ENCODE measurements around the gene MYH4.

Gene MYH4

DNA sequence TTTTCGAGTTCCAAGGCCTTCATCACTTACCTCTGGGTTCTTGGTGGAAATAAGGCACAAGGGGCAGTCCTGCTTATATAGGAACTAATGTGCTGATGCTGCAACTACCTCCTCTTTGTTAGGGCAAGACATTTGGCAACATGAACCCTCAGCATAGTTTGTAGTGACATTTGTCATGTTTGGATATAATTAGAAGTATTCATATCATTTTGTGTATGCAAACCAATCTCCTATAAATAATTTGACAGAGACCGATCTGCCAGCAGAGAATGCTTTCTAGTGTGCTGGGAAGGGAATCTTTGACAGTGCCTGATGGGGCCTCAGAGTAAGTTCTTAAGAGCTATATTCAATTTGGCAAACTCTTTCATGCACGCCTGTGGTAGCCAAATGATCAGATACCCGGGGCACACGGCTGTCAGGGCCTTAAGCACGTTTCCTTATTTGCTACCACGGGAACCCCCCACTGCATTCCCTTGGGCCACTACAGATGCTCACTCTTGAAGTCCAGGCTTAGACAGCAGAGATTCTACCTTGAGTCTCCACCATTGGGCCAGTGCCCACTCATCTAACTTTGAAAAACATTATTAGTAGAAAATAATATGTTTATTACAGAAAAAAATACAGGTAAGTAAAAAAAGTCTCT is 47.3 kb downstream of the MYH4 start, which contains the start of gene MYH8:
MYH8 (minus strand) TSS at position 51 of the 643 bp plus-strand sequence. CDS start 1,723 bp downstream, outside the sequence.
- DNase-seq (ENCODE audit: low read depth in 2 of 2): no peak

GRCh38 chr17:10421211-10421610 is 48.1 kb downstream of the MYH4 start:
- no peak for DNase-seq (ENCODE audit: low read depth in 2 of 2)

DNA sequence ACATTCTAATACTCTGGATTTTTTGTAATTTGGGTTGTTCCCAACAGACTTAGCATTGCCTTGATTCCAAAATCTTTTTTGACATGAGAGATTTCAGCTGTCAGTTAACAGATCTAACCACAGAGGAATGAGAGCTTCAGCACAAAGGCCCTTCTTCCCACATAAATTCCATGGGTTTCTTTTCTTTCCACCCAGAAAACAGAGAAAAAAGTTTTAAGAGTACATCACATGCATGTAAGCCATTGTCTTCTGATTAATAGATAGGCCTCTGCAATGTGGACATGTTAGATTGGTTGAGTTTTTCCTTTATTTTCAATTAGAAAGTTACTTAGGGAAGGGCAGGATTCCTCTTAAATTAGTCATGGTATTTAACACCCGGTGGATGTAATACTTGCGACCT is 48.5 kb downstream of the MYH4 start:
- DNase-seq (ENCODE audit: low read depth in 2 of 2): no peak

DNA sequence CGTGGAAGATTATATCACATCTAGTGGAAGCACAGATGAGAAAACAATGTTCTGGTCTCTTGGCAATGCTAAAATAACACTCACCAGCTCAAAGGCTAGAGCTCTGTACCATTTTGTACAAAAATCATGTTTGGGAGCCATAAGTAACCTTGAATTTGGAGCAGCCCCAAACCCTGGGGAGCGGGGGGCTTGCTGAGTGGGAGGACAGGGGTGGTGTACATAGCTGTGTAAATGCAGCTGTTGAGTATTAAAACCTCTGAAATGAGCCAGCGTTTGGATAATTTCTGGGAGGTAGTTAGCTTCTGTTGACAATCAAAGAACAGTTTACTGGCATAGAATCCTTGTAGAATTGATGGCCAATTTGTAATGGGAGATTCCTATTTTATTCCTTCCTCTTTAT is 51.9 kb downstream of the MYH4 start:
- no peak for DNase-seq (ENCODE audit: low read depth in 2 of 2)

DNA sequence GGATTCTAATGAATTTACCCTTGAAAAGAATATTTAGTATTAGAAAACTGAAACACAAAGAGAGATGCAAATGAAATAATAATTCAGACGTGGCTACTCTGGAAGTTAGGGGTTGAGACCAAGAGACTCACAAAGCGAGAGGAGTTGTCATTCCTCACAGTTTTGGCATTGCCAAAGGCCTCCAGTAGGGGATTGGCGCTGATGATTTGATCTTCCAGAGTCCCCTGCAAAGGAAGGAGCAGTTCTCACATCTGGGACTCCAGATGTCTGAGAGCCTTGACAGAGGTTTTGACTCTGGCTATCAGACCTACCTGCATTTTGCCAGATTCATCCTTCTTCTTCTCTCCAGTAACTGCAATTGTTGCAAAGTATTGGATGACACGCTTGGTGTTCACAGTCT is 54.2 kb downstream of the MYH4 start:
- no peak for DNase-seq (ENCODE audit: low read depth in 2 of 2)

GRCh38 chr17:10403589-10403988 is 65.8 kb downstream of the MYH4 start:
- DNase-seq (ENCODE audit: low read depth in 2 of 2): no peak

DNA sequence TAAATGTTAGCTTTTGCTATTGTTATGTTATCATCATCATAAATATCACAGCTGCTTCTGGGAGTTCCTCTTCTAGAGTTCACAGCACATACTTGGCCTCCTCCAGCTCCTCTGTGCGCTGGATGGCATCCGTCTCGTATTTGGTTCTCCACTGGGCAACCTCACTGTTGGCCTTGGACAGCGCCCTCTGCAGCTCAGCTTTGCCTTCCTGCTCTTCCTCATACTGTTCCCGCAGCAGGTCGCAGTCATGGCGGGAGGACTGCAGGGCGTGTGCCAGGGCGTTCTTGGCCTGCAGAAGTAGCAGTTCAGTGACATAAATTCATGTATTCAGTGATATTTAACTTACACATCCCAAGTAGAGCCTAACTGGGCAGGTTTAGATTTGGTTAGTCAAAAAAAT is 71.0 kb downstream of the MYH4 start:
- DNase-seq (ENCODE audit: low read depth in 2 of 2): no peak

DNA sequence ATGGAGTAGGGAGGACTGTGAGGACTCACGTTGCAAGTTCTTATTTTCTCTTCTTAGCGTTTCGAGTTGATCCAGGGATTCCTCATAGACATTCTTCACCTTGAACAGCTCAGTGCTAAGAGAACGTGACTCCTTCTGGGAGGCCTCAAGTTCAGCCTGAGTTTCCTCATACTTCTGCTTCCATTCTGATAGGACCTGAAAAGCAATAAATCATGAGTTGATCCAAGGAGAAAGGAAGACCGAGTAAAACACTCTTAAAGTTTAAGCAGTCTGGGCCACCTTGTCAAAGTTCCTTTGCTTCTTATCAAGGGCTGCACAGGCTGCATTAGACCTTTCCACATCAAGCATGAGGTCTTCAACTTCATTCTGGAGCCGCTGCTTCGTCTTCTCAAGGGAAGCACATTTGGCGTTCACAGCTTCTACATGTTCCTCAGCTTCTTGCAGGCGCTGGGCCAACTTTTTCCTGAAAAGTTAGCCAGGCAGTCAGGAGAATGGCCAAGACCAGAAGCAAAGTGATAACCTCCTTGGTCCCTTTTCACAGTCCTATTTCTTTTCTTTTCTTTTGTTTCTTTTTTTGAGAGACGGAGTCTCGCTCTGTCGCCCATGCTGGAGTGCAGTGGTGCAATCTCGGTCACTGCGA is 72.7 kb downstream of the MYH4 start:
- no peak for DNase-seq (ENCODE audit: low read depth in 2 of 2)

- no peak for DNase-seq (ENCODE audit: low read depth in 2 of 2)
Measured at GRCh38 chr17:10394201-10394887, 75.0 kb downstream of the MYH4 start.

Data from stimulated activated CD8-positive, alpha-beta memory T cell treated with anti-CD3 and anti-CD28 coated beads, Interleukin-2, amount 100 ng/mL, for 48 hours (primary cell).